ENCODE results near the gene TMEM178B.

Gene TMEM178B

DNA sequence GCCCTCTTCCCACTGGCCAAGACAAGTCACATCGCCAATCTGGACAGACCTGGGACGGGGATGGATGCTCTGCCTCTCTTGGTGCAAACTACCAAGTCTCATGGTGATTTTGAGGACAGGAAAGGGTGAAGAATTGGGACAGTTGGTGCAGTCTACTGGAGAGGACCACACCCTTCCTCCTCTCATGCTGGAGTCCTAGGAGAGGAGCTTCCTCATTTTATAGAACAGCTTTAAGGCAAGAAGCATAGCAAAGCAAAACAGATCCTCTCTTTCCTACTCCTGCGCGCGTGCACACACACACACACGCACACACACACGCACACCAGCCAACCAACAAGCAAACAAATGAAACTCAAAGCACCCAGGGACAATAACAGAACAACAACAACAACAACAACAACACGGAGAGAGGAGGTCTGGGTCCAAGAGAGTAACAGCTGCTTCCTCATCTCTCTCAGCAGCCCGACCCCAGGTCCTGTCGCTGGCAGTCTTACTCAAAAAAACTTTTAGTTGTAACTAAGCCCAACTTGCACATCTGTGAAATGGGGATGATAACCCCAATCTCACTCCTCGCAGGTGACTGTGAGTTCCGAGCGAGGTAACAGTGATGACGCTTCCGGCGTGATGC is 83.4 kb downstream of the TMEM178B start:
- Histone ChIP-seq H3K27ac (no peak overlapping the region), H3K4me3 (ENCODE audit: low read depth in 1 of 2, low read length in 1 of 2) (no peak overlapping the region), H3K4me1 (ENCODE audit: control insufficient read depth in 1 of 2, insufficient read depth in 1 of 2, low read depth in 1 of 2, low read length in 1 of 2) (no peaks in the 10 kb centered on the region), H3K36me3 (no peaks in the 10 kb centered on the region), H3K9me3 (no peaks in the 10 kb centered on the region), H3K27me3 (no peaks in the 10 kb centered on the region)
- TF ChIP-seq, protein P1, sequence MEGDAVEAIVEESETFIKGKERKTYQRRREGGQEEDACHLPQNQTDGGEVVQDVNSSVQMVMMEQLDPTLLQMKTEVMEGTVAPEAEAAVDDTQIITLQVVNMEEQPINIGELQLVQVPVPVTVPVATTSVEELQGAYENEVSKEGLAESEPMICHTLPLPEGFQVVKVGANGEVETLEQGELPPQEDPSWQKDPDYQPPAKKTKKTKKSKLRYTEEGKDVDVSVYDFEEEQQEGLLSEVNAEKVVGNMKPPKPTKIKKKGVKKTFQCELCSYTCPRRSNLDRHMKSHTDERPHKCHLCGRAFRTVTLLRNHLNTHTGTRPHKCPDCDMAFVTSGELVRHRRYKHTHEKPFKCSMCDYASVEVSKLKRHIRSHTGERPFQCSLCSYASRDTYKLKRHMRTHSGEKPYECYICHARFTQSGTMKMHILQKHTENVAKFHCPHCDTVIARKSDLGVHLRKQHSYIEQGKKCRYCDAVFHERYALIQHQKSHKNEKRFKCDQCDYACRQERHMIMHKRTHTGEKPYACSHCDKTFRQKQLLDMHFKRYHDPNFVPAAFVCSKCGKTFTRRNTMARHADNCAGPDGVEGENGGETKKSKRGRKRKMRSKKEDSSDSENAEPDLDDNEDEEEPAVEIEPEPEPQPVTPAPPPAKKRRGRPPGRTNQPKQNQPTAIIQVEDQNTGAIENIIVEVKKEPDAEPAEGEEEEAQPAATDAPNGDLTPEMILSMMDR (IDR thresholded peaks at IDR 0.05) = no peak

DNA sequence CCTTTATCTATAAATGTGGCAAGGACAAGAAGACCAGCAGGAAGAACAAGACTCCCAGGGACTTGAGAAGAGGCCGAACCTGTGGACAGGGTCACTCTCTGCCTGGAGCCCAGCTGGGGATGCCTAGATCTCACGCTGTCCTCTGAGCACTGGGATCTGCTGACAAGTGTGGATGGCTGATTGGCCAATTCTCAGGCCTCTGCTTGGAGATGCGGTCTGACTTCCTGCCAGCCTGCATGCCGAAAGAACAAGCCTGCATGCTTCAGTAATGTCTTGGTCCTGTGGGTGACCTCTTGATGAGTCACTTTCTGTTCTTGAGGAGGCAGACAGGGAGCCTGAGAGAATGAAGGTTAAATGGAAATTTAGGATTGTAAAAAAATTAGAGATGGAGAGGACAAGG is 84.7 kb downstream of the TMEM178B start:
- Histone ChIP-seq H3K27me3 (no peaks in the 10 kb centered on the region), H3K4me3 (ENCODE audit: low read depth in 1 of 2, low read length in 1 of 2) (no peak overlapping the region), H3K27ac (no peak overlapping the region), H3K9me3 (no peaks in the 10 kb centered on the region), H3K36me3 (no peaks in the 10 kb centered on the region), H3K4me1 (ENCODE audit: control insufficient read depth in 1 of 2, insufficient read depth in 1 of 2, low read depth in 1 of 2, low read length in 1 of 2) (no peaks in the 10 kb centered on the region)
- TF ChIP-seq, protein P1 (IDR thresholded peaks at IDR 0.05) = no peak

DNA sequence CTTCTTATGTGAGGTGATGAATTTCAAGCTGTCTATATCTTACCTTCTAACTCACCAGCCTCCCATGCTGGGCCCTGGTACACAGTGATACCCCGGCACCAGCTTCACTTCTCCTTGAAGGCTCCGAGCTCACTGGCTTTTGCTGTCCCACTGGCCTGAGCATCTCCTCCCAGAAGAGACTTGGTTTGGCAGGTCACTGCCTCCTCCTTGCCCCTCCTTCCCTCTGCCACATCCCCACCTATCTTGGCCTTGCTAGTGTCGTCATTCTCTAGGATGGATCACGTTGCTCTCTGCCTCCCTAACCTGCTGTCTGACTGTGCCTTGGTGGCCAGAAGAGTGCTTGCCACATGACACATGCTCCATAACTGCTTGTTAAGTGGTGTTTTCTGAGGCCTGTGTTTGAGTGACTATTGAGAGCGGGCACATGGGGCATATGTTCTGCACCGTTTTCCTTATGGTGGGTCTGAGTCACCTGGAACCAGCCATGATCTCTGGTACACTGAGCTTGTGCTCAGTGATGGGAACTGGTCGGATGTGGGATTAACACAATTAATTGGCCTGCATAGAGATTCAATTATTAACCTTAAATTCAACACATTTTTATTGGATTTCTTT is 86.5 kb downstream of the TMEM178B start:
- Histone ChIP-seq H3K4me1 (ENCODE audit: control insufficient read depth in 1 of 2, insufficient read depth in 1 of 2, low read depth in 1 of 2, low read length in 1 of 2) (no peaks in the 10 kb centered on the region), H3K36me3 (no peaks in the 10 kb centered on the region), H3K4me3 (ENCODE audit: low read depth in 1 of 2, low read length in 1 of 2) (no peak overlapping the region), H3K27ac (no peak overlapping the region), H3K27me3 (no peaks in the 10 kb centered on the region), H3K9me3 (no peaks in the 10 kb centered on the region)
- TF ChIP-seq, protein P1 (IDR thresholded peaks at IDR 0.05) = no peak

DNA sequence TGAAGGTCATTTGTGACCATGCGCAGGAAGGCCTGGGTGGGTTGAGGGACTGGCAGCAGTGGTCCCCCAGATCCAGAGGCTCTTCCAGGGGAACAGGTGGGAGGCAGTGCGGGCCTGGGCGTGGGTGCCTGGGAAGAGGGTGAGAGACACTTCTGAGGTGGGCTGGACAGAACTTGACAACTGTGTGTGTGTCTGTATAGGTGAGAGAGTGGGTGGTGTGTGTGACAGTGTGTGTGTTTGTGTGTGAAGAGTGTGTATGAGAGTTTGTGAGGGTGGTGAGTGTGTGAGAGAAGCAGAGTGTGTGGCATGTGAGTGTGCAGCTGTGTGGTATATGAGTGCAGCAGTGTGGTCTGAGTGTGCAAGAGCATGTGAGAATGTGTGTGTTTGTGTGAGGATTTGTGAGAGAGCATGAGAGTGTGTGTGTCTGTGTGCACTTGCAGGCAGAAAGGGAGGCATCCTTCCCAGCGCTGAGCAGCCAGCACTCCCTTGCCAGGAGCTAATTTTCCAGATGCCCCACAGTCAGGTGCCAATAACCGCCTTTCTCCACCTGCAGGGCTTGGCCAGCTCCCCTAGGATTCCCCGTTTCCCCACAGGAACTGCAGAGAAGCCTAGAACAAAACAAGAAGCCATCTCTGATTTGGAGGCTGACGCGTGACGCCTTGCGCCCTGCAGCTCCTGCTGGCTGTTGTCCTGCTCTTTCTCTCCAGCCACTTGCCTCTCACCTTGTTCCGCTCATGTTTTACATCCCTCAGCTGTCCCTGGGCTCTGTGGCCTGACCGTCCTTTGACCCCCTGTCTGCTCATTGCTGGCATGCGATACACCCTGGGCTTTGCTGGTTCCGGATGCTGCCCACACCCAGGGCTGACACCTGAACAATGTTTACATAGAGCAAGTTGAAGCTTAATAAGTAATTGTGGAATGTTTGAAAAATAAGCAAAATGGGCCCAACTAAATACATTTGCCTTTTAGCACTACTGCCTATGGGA is 88.0 kb downstream of the TMEM178B start:
- no peaks in the 10 kb centered on the region for H3K27me3 ChIP-seq
- no peak overlapping the region for H3K4me3 ChIP-seq (ENCODE audit: low read depth in 1 of 2, low read length in 1 of 2)
- TF ChIP-seq, protein P1 (IDR thresholded peaks at IDR 0.05) = no peak
- H3K4me1 ChIP-seq (ENCODE audit: control insufficient read depth in 1 of 2, insufficient read depth in 1 of 2, low read depth in 1 of 2, low read length in 1 of 2) = no peaks in the 10 kb centered on the region
- no peaks in the 10 kb centered on the region for H3K9me3 ChIP-seq
- no peak overlapping the region for H3K27ac ChIP-seq
- H3K36me3 ChIP-seq = no peaks in the 10 kb centered on the region

DNA sequence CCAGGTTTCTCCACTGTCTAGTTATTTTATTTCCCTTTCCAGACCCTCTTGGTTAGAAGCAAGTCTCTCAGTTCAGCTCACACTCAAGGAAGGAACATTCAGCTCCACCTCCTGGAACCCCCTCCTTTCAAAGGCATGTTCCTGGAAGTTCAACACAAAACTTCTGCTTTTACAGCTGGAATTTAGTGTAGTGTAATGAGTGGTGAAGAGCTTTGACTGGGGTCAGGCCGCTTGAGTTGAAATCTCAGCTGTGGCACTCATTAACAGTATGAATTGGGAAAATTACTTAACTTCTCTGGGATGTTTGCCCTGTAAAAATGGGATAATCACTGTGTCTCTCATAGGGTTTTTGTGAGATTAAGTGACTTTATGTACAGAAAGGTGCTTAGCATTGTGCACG is 91.7 kb downstream of the TMEM178B start:
- no peak overlapping the region for H3K27ac ChIP-seq
- no peaks in the 10 kb centered on the region for H3K4me1 ChIP-seq (ENCODE audit: control insufficient read depth in 1 of 2, insufficient read depth in 1 of 2, low read depth in 1 of 2, low read length in 1 of 2)
- TF ChIP-seq, protein P1 (IDR thresholded peaks at IDR 0.05) = no peak
- no peak overlapping the region for H3K4me3 ChIP-seq (ENCODE audit: low read depth in 1 of 2, low read length in 1 of 2)
- no peaks in the 10 kb centered on the region for H3K27me3 ChIP-seq
- no peaks in the 10 kb centered on the region for H3K9me3 ChIP-seq
- H3K36me3 ChIP-seq = no peaks in the 10 kb centered on the region

Data from neutrophil (primary cell).